Glomerular visceral epithelial cell (primary cell): ENCODE measurements around the gene PCAT6.
"Not testable (repeated sequence)": the region's sequence is repeated elsewhere in the genome, so short reads cannot be mapped to it uniquely, and the experiment has no call there.

Experiments
- DNase-seq: peaks from one replicate; pipeline ENCODE4 v3.0.0-alpha.2; 2016; ENCODE audit errors: extremely low spot score

PCAT6 gene

GRCh38 chr1:202810615-202811295 is at the start of gene PCAT6:
PCAT6 (plus strand) TSS chr1:202810954.
- peak; percentile 95 for DNase-seq

DNA sequence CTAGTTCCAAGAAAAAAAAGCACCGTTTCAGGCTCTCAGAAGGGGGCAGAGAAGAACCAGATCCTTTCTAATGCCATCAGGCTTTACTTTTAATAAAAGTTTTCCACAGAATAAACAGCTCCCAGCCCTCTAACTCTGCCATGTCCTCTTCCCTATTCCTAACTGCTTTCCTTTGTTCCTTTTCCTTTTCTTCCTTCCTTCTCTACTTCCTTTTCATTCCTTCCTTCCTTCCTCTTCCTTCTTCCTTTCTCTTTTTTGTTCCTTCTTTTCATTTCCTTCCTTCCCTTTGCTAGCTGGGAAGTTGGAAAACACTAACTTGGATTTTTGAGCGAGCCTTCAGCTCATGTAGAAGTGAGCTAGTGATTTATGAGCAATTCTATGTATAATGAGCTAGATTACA is 48.7 kb upstream of the PCAT6 start:
- no peak for DNase-seq

DNA sequence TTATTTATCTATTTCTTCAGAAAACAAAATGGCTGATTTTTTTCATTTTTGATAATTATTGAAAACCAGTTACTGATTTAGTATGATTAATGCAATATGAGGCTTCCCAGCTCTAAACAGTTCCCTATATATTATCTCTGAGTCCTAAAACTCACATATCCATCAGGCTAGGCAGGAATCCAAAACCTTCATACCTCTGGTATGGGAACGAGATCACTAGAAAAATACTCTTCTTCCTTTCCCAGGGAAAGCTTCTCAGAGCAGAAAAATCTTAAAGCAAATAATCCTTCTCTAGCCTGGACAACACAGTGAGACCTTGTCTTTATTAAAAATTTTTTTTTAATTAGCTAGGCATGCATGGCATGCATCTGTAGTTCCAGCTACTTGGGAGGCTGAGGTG is 45.0 kb upstream of the PCAT6 start:
- no peak for DNase-seq

DNA sequence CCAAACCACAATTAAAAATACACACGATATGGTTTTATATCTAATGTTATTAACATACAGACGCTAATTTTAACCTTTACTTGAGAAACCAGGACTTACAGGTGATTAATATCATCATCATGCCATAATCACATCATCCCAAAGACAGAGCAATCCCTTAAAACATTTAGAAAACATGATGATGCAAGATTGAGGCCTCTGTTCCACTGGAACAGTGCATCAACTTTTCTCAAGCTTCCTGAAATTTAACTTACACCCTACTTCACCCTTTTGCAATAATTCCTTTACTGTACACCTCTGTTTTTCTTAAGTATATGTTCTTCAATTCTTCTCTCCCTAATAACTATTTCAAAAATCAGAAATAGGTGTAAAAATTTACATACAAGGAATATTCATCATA is 40.6 kb upstream of the PCAT6 start:
- DNase-seq, result no peak

DNA sequence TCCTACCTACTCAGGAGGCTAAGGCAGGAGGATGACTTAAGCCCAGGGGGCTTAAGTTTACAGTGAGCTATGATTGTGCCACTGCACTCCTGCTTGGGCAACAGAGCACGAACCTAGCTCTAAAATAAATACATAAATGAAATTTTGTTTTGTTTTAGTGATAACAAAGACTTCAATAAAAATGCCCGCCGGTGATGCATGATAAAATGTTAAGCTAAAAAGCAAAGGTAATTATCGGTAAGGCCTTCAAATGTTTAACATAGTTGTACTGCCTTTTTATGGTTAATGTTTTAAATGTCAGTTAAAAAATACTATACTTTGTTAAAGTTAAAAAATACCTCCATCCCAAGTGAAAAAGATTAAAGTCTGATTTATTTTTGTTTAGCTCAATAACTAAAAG is 29.6 kb upstream of the PCAT6 start:
- no peak for DNase-seq

- no peak for DNase-seq
These were observed 23.9 kb upstream of the PCAT6 start for GRCh38 chr1:202786804-202787203.

GRCh38 chr1:202788800-202789199 is 22.0 kb upstream of the PCAT6 start:
- no peak for DNase-seq

GRCh38 chr1:202791077-202791747 is 19.5 kb upstream of the PCAT6 start:
- no peak for DNase-seq

- no peak for DNase-seq
These were observed 16.6 kb upstream of the PCAT6 start for GRCh38 chr1:202794051-202794740.

GRCh38 chr1:202794931-202795330 is 15.8 kb upstream of the PCAT6 start:
- DNase-seq, result not testable (repeated sequence)

- no peak for DNase-seq
These were observed 14.1 kb upstream of the PCAT6 start for GRCh38 chr1:202796670-202797069.

DNA sequence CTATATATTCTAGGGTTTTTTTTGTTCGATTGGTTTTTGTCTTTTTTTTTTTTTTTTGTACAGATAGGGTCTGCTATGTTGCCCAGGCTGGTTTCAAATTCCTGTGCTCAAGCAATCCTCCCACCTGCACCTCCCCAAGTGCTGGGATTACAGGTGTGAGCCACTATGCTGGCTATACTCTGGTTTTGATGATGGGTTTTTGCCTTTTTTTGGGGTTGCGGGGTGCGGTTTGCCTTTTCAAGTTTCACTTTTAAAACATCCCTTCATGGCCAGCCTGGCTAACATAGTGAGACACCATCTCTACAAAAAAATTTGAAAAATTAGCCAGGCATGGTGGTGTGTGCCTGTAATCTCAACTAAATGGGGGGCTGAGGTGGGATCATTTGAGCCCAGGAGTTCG is 12.5 kb upstream of the PCAT6 start:
- DNase-seq, result no peak

- no peak for DNase-seq
These were observed 11.9 kb upstream of the PCAT6 start for GRCh38 chr1:202798792-202799331.

GRCh38 chr1:202800742-202801141 is 10.0 kb upstream of the PCAT6 start:
- no peak for DNase-seq

DNA sequence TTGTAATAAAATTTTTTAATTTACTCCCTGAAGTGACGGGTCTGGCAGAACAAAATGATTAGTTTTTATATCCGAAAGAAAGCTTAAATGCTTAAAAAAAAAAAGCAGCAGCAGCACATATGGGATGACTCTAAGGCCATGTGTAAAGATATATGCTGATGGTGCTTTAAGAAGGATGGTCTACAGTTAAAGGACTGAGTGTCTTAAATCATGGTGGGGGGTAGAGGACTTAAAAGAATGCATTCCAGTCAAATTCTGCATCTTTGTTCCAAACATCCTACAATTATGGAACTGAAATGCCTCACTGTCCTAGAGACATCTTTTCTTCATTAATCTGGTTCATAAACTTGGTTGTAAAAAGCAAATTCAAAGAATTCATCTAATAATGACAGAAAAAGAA is 9.6 kb upstream of the PCAT6 start:
- DNase-seq, result no peak

DNA sequence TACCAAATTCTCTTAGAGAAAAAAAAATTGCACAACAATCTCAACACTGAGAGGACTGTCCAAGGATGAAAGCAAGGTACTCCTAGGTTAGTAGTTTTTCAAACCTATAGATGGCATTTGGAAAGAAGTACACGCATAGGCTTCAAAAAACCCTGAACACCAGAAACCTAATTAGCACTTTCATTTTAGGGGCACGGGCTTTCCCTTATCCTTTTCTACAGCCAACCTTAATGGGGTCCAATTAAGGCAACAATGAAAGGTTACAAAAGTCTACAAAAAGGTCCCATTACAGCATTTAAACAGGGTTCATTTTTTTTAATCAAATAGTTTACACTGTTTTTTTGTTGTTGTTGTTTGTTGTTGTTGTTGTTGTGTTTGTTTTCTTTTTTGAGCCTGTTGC is 8.7 kb upstream of the PCAT6 start:
- DNase-seq, result no peak

- DNase-seq, result peak; percentile 11
These were observed 7.5 kb upstream of the PCAT6 start for GRCh38 chr1:202802998-202803932.

GRCh38 chr1:202804126-202804525 is 6.6 kb upstream of the PCAT6 start:
- DNase-seq, result no peak

DNA sequence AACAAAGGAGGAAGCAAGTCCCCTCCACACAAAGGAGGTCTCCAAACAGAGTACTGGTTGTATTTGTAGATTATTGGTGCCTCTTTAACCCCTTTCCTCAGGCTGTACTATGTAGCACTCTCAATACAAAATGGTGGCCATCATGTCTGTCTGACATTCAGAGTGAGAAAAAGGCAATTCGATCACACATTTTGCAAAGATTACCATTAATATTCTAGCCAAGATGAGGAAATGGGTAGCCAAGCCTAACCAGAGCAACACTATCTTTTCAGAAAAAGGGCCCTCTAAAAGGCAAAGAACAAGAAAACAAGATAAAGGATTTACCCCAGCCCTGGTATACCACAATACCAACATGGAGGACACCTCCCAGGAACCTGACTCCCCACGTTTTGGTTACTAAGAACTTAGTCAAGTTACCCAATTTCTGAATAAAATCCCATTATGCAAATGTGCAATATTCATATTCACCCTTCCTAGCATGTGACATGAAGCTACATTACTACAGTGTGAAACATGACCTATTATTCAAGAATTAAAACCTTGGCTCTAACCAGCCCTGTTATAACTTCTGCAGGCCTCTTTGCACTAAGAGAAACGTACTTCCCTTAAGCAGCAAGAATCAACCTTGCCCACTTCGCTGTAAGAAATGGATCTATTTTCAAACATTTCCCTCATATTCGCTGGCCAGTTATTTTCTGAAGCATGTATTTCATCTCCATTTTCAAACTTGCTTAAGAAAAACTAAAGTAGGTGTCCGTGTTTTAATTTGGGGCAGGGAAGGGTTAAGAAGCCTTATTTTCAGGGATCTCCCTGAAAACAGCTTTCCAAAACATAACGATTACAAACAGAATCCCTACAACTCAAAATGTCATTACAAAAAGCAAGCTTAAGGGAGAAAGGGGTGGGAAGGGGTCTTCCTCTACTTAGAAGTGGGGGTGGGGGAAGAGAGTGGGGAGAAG is 4.6 kb upstream of the PCAT6 start:
- peak; percentile 14 for DNase-seq

- DNase-seq, result peak; percentile 31
These were observed 3.8 kb upstream of the PCAT6 start for GRCh38 chr1:202806845-202807450.
